Peyer's patch (tissue), 4 donors: ENCODE measurements around the gene SYNDIG1. TPM values are rescaled to one million over a fixed set of nuclear protein-coding genes. Genes with fewer than 3 reads are reported as not detected.

Source experiments
- DNase-seq, 3 donors: peaks; one replicate each; pipeline ENCODE4 v3.0.0-alpha.2; 2017 to 2019
- H3K27ac ChIP-seq, 4 donors: fragments of 200-600 bp; sonication (generic); one replicate each; pipeline ENCODE4 v1.5.1; 2016 to 2019
- H3K27me3 ChIP-seq, 2 donors: fragments of 200-600 bp; sonication (generic); one replicate each; pipeline ENCODE4 v1.5.1; 2019
- H3K36me3 ChIP-seq, 3 donors: fragments of 200-600 bp; sonication (generic); one replicate each; pipeline ENCODE4 v1.5.1; 2016 to 2019
- H3K4me1 ChIP-seq, 4 donors: fragments of 200-600 bp; sonication (generic); one replicate each; pipeline ENCODE4 v1.5.1; 2016 to 2019
- H3K4me3 ChIP-seq, 4 donors: fragments of 200-600 bp; sonication (generic); 1 replicate in 3 of 4; 2 replicates in 1 of 4; pipeline ENCODE4 v1.5.1; 2016 to 2019; ENCODE audit warnings: mild to moderate bottlenecking in 1 of 4
- H3K9me3 ChIP-seq, 4 donors: fragments of 200-600 bp; sonication (generic); one replicate each; pipeline ENCODE4 v1.5.1; 2016 to 2019; ENCODE audit warnings: mild to moderate bottlenecking in 1 of 4
- POLR2A ChIP-seq, 2 donors: fragments of 450-650 bp; IDR thresholded peaks; one replicate each; pipeline ENCODE4 v1.5.1; 2017; ENCODE audit warnings: antibody characterized with exemption in 2 of 2, mild to moderate bottlenecking in 2 of 2, moderate library complexity in 2 of 2
- total RNA-seq, 4 donors: library from RNA; depleted of rRNA; stranded (reverse); fragments of >200 nt; gene quantifications; one replicate each; pipeline ENCODE4 v1.1.0, GENCODE V29; 2016
- TF ChIP-seq, protein P1 (sequence below), 6 experiments: fragments of 450-650 bp in 4 of 6; fragments of 200-600 bp in 2 of 6; sonication (generic) in 1 of 6; IDR thresholded peaks; one replicate each; pipeline ENCODE4 v1.5.1; 2017 to 2019; ENCODE audit warnings: antibody characterized with exemption in 6 of 6, mild to moderate bottlenecking in 3 of 6, moderate library complexity in 1 of 6

SYNDIG1 gene
- total RNA-seq, 4 donors from 2014 or later = 0.76 to 1.7 TPM; not detected in 2

DNA sequence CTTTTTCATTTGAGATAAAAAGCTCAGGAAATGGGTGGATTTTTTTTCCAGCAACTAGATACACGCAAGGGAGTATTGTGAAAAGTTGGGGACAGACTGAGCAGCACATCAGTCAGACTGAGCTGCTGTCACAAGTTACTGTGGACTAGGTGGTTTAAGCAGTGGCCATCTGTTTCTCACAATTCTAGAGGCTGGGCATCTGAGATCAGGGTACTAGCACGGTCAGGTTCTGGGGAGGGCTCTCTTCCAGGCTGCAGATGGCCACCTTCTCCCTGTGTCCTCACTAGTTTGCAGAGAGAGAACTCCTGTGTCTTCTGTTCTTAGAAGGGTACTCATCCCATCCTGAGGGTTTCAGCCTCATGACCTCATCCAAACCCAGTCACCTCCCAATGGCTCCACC is 178.3 kb downstream of the SYNDIG1 start:
- DNase-seq = peak in 1 of 3 donors; percentile 13
- no peak overlapping the region for H3K27ac ChIP-seq
- H3K4me1 ChIP-seq = no peaks in the 10 kb centered on the region
- H3K27me3 ChIP-seq = no peaks in the 10 kb centered on the region
- TF ChIP-seq POLR2A (IDR thresholded peaks at IDR 0.05) = no peak
- TF ChIP-seq, protein P1, sequence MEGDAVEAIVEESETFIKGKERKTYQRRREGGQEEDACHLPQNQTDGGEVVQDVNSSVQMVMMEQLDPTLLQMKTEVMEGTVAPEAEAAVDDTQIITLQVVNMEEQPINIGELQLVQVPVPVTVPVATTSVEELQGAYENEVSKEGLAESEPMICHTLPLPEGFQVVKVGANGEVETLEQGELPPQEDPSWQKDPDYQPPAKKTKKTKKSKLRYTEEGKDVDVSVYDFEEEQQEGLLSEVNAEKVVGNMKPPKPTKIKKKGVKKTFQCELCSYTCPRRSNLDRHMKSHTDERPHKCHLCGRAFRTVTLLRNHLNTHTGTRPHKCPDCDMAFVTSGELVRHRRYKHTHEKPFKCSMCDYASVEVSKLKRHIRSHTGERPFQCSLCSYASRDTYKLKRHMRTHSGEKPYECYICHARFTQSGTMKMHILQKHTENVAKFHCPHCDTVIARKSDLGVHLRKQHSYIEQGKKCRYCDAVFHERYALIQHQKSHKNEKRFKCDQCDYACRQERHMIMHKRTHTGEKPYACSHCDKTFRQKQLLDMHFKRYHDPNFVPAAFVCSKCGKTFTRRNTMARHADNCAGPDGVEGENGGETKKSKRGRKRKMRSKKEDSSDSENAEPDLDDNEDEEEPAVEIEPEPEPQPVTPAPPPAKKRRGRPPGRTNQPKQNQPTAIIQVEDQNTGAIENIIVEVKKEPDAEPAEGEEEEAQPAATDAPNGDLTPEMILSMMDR (IDR thresholded peaks at IDR 0.05) = no peak
- H3K36me3 ChIP-seq = no peaks in the 10 kb centered on the region
- H3K9me3 ChIP-seq = no peaks in the 10 kb centered on the region
- no peak overlapping the region for H3K4me3 ChIP-seq

DNA sequence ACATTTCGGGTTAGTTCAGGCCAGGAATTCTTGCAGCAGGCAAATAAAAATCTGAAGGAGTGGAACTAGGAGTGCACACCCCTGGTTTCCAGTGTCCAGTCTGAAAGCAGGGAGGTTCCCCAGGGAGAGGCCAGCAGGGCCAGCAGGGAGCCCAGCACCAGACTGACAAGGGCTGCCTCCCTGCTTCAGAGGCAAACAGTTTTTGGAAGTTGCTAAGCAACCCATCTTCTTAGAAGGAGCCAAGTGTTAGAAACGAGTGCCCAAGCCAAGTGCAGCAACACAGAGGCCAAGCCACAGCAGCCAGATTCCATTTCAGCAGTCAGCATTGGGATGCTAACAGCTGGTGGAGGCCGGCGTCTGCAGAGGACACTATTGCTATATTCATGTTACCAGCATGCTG is 179.1 kb downstream of the SYNDIG1 start:
- Histone ChIP-seq H3K36me3 (no peaks in the 10 kb centered on the region), H3K27ac (no peak overlapping the region), H3K4me3 (no peak overlapping the region), H3K9me3 (no peaks in the 10 kb centered on the region), H3K27me3 (no peaks in the 10 kb centered on the region), H3K4me1 (no peaks in the 10 kb centered on the region)
- TF ChIP-seq, protein P1 (IDR thresholded peaks at IDR 0.05) = no peak
- no peak for TF ChIP-seq POLR2A (IDR thresholded peaks at IDR 0.05)
- DNase-seq = peak in 2 of 3 donors; percentile 8 to 34

DNA sequence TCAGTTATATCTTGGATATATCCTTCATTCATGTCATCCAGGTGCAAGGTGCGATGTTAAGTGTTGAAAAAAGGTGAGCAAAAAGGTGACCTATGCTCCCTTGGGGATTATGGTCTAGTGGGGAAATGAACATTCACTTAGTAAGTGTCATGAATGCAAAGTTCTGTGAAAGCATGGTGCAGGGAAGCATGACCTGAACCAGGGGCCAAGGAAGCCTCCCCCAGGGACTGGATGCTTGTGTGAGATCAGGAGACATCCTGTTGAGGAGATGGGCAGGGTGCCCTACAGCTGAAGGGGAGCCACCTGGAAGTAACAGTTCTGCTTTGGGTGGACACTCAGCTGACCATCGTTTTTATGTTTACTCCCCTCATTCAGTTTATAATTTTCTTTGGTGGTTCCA is 179.5 kb downstream of the SYNDIG1 start:
- H3K4me3 ChIP-seq = no peak overlapping the region
- peak in 2 of 3 donors; percentile 2 to 34 for DNase-seq
- no peaks in the 10 kb centered on the region for H3K36me3 ChIP-seq
- no peaks in the 10 kb centered on the region for H3K27me3 ChIP-seq
- no peak for TF ChIP-seq POLR2A (IDR thresholded peaks at IDR 0.05)
- TF ChIP-seq, protein P1 (IDR thresholded peaks at IDR 0.05) = no peak
- no peaks in the 10 kb centered on the region for H3K9me3 ChIP-seq
- no peak overlapping the region for H3K27ac ChIP-seq
- H3K4me1 ChIP-seq = no peaks in the 10 kb centered on the region

DNA sequence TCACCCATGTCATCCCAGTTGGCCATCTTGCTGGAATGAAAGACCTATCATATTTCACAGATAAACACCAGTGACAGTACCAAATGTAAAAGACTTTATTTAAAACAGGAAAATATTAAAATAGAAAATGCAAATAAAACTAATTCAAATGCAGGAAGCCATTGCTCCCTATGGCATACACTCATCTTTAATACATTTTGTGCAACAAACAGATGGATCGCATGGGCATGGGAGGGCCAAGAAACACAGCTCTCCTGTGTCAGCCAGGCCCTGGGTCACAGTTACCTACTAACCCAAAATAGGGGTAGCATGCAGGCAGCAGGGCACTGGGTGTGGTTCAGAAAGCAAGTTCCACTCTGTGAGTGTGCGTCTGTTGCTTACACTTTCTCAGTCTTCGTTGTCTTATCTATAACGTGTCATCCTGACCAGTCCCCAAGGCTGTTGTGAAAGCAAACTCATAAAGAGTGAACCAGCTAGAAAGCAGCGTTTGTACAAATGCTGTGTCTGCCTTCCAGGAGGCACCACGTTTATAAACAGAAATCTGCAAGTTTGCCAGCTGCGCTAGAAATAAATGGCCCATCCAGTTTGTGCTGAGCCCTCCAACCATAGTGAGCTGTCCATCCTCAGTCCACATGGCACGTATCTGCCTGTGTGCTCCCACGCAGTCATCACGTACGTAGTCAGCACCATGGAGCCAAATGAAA is 180.5 kb downstream of the SYNDIG1 start:
- TF ChIP-seq, protein P1 (IDR thresholded peaks at IDR 0.05) = no peak
- no peak for TF ChIP-seq POLR2A (IDR thresholded peaks at IDR 0.05)

DNA sequence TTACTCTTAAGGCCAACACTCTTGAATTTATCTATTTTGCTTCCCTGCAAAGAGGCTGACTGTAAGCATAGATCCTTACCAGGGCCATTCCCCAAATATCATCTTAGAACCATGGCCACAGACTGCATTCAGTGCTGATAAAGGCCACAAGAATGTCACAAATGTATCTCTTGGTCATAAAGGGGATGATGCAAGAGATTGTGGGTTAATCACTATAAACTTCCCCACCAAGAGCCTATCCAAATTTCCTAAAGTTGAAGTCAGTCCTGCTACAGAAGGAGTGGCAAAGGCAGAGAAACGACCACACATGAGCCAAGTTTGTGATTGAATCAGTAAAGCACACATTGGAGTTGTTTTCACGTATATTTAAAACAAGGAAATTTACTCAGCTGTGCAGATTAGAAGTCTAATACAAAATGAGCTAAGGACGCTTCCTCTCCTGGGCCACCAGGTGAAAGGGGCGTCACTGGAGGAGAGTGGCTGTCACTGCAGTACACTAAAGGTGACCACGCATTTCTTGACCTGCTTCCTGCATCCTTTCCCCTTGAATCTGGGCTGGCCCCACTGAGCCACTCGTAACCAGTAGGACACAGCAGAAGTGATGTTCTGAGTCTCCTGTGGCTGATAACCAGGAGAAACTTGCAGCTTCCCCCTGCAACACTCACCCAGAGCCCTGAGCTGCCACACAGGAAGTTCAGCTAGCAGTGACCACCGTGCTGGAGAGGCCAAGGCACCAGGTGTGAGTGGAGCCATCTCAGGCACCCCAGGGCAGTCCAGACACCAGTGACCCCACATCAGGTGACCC is 181.9 kb downstream of the SYNDIG1 start:
- peak in 1 of 3 donors; percentile 27 for DNase-seq
- Histone ChIP-seq H3K4me1 (no peaks in the 10 kb centered on the region), H3K27ac (peak overlapping the region in 1 of 4 donors; percentile 13)

More for the DNA sequence above, 180.5 kb downstream of the SYNDIG1 start:
- DNase-seq = peak in 1 of 3 donors; percentile 7
- H3K27me3 ChIP-seq = no peaks in the 10 kb centered on the region
- no peaks in the 10 kb centered on the region for H3K4me1 ChIP-seq
- H3K9me3 ChIP-seq = no peaks in the 10 kb centered on the region
- no peaks in the 10 kb centered on the region for H3K36me3 ChIP-seq
- no peak overlapping the region for H3K27ac ChIP-seq
- H3K4me3 ChIP-seq = no peak overlapping the region

More for the DNA sequence above, 181.9 kb downstream of the SYNDIG1 start:
- TF ChIP-seq POLR2A (IDR thresholded peaks at IDR 0.05) = no peak
- TF ChIP-seq, protein P1 (IDR thresholded peaks at IDR 0.05) = no peak
- no peaks in the 10 kb centered on the region for H3K9me3 ChIP-seq
- no peak overlapping the region for H3K4me3 ChIP-seq
- H3K27me3 ChIP-seq = no peaks in the 10 kb centered on the region
- H3K36me3 ChIP-seq = no peaks in the 10 kb centered on the region
